Ascending aorta (tissue), 2 donors: ENCODE data around the gene NCCRP1. TPM values are rescaled to one million over a fixed set of nuclear protein-coding genes. Genes with fewer than 3 reads are reported as not detected.

Experiments
- DNase-seq, 2 donors: peaks; one replicate each; pipeline ENCODE4 v3.0.0-alpha.2; 2019; ENCODE audit warnings: low spot score in 2 of 2
- H3K27ac ChIP-seq, 2 donors: fragments of 200-600 bp; sonication (generic); one replicate each; pipeline ENCODE4 v1.5.1; 2016 to 2017; ENCODE audit warnings: mild to moderate bottlenecking in 1 of 2
- H3K27me3 ChIP-seq: fragments of 200-600 bp; sonication (generic); one replicate; pipeline ENCODE4 v1.5.1; 2017
- H3K36me3 ChIP-seq, 2 donors: fragments of 200-600 bp; sonication (generic); one replicate each; pipeline ENCODE4 v1.5.1; 2016
- H3K4me1 ChIP-seq, 2 donors: fragments of 200-600 bp; sonication (generic); one replicate each; pipeline ENCODE4 v1.5.1; 2016 to 2017; ENCODE audit warnings: mild to moderate bottlenecking in 1 of 2
- H3K4me3 ChIP-seq, 2 donors: fragments of 200-600 bp; sonication (generic); one replicate each; pipeline ENCODE4 v1.5.1; 2016 to 2017; ENCODE audit warnings: mild to moderate bottlenecking in 1 of 2
- H3K9me3 ChIP-seq, 2 donors: fragments of 200-600 bp; sonication (generic); one replicate each; pipeline ENCODE4 v1.5.1; 2016
- CTCF ChIP-seq, 3 experiments: fragments of 200-600 bp in 2 of 3; fragments of 450-650 bp in 1 of 3; sonication (generic) in 2 of 3; IDR thresholded peaks; one replicate each; pipeline ENCODE4 v1.5.1; 2016 to 2019; ENCODE audit warnings: antibody characterized with exemption in 3 of 3, mild to moderate bottlenecking in 1 of 3, moderate library complexity in 1 of 3
- intact Hi-C: fragments of 100-400 bp; cut with DNase I; formaldehyde crosslinking; loops from one replicate; pipeline ENCODE4 v1.15.1; 2023
- total RNA-seq: library from RNA; depleted of rRNA; stranded (reverse); fragments of >200 nt; gene quantifications from one replicate; pipeline ENCODE4 v1.1.0, GENCODE V29; 2016

The NCCRP1 gene
- total RNA-seq, 1 donor from 2014 or later = not detected

GRCh38 chr19:39170386-39171231, 26.2 kb upstream of the NCCRP1 start:
- Histone ChIP-seq H3K27me3 (no peaks in the 10 kb centered on the region), H3K4me3 (no peak overlapping the region), H3K9me3 (no peaks in the 10 kb centered on the region), H3K27ac (peak overlapping the region; percentile 42 to 49), H3K4me1 (peaks cover 0 to 15% of the 10 kb centered on the region in 2 donors), H3K36me3 (peaks cover 10 to 44% of the 10 kb centered on the region in 2 donors)
- TF ChIP-seq CTCF (IDR thresholded peaks at IDR 0.05) = no peak
- intact Hi-C loops = no loop called here
- DNase-seq = no peak

DNA sequence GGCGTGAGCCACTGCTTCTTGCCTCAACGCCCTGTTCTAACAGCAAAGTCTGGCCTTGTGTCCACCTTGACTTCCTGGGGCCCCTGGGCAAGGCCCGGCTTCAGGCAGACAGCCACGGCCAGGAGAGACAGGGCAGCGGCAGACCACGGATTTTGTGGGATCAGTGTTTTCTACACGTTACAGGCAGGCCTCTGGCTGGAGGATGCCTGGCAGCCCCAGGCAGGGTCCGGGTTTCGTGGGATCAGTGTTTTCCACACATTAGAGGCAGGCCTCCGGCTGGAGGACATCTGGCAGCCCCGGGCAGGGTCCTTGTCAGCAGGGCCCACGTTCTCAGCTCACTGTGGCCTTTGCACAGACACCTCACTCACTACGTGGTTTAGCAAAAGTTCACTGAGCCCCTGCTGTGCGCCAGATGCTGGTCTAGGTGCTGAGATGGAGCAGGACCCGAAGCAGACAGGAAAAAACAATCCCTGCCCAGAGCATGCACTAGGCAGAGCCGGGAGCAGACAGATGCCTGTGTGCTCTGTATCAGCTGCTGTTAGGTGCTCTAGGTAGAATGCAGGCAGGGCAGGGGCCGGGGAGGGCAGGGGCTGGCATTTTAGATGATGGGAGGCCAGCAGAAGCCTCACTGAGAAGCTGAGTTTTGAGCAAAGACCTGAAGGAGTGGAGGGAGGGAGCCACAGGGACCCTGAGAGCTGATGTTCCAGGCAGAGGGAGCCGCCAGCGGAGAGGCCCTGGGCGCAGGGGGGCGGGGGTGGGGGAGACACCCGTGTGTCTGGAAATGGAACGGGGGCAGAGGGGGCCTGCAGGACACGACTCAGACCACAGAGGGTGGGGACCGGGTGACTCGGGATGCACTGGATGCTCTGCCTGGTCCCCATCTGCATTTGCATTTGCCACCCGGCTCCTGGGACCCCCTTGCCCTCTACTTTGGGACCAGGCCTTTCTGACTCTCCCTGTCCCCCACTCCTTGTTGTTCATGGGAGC, 25.0 kb upstream of the NCCRP1 start:
- no peaks in the 10 kb centered on the region for H3K27me3 ChIP-seq
- H3K27ac ChIP-seq = no peak overlapping the region
- no peaks in the 10 kb centered on the region for H3K9me3 ChIP-seq
- intact Hi-C loops = no loop called here
- peaks cover 15 to 55% of the 10 kb centered on the region in 2 donors for H3K36me3 ChIP-seq
- DNase-seq = no peak
- no peak for TF ChIP-seq CTCF (IDR thresholded peaks at IDR 0.05)
- peaks cover 0 to 11% of the 10 kb centered on the region in 2 donors for H3K4me1 ChIP-seq
- H3K4me3 ChIP-seq = no peak overlapping the region

- intact Hi-C loops = no loop called here
- TF ChIP-seq CTCF (IDR thresholded peaks at IDR 0.05) = no peak
- Histone ChIP-seq H3K4me1 (peaks cover 0 to 4% of the 10 kb centered on the region in 2 donors), H3K4me3 (no peak overlapping the region), H3K27me3 (no peaks in the 10 kb centered on the region), H3K36me3 (peaks cover 26 to 65% of the 10 kb centered on the region in 2 donors), H3K9me3 (no peaks in the 10 kb centered on the region), H3K27ac (no peak overlapping the region)
- no peak for DNase-seq
Measured at GRCh38 chr19:39172700-39173501, 23.9 kb upstream of the NCCRP1 start.

- H3K4me3 ChIP-seq = no peak overlapping the region
- no peak for TF ChIP-seq CTCF (IDR thresholded peaks at IDR 0.05)
- H3K9me3 ChIP-seq = no peaks in the 10 kb centered on the region
- H3K27ac ChIP-seq = no peak overlapping the region
- DNase-seq = no peak
- intact Hi-C loops = no loop called here
- no peaks in the 10 kb centered on the region for H3K27me3 ChIP-seq
- peaks cover 30 to 72% of the 10 kb centered on the region in 2 donors for H3K36me3 ChIP-seq
- H3K4me1 ChIP-seq = peaks cover 0 to 4% of the 10 kb centered on the region in 2 donors
Measured at GRCh38 chr19:39173502-39173991, 23.2 kb upstream of the NCCRP1 start.

- DNase-seq = no peak
- no peaks in the 10 kb centered on the region for H3K9me3 ChIP-seq
- no peak overlapping the region for H3K4me3 ChIP-seq
- peaks cover 33 to 74% of the 10 kb centered on the region in 2 donors for H3K36me3 ChIP-seq
- peaks cover 0 to 4% of the 10 kb centered on the region in 2 donors for H3K4me1 ChIP-seq
- no peak for TF ChIP-seq CTCF (IDR thresholded peaks at IDR 0.05)
- intact Hi-C loops = no loop called here
- no peaks in the 10 kb centered on the region for H3K27me3 ChIP-seq
- H3K27ac ChIP-seq = no peak overlapping the region
Measured at GRCh38 chr19:39174142-39174541, 22.6 kb upstream of the NCCRP1 start.
